WERI-Rb-1 (cell line): ENCODE measurements around the gene ABCC4.

Experiments used
- DNase-seq: peaks from one replicate; pipeline ENCODE4 v3.0.0-alpha.2; 2020
- H3K27ac ChIP-seq: fragments of 250-450 bp; sonication (Bioruptor Pico); 2 replicates; pipeline ENCODE4 v1.5.1; 2020; ENCODE audit warnings: mild to moderate bottlenecking, moderate library complexity
- H3K27me3 ChIP-seq: fragments of 250-450 bp; sonication (Bioruptor Pico); 2 replicates; pipeline ENCODE4 v1.5.1; 2021; ENCODE audit warnings: mild to moderate bottlenecking, low read depth, moderate library complexity; ENCODE audit not compliant: insufficient read depth, severe bottlenecking
- H3K36me3 ChIP-seq: fragments of 250-450 bp; sonication (Bioruptor Pico); 2 replicates; pipeline ENCODE4 v1.5.1; 2020; ENCODE audit warnings: mild to moderate bottlenecking, moderate library complexity
- H3K4me3 ChIP-seq: 2 replicates; pipeline ENCODE4 v1.5.1; 2011; ENCODE audit warnings: low read depth, mild to moderate bottlenecking, control low read depth, low read length
- H3K9me3 ChIP-seq: fragments of 250-450 bp; sonication (Bioruptor Pico); 2 replicates; pipeline ENCODE4 v1.5.1; 2021; ENCODE audit warnings: mild to moderate bottlenecking, moderate library complexity; ENCODE audit not compliant: severe bottlenecking
- TF ChIP-seq, protein P1 (sequence below): IDR thresholded peaks from 2 replicates; pipeline ENCODE4 v1.5.1; 2011; ENCODE audit warnings: low read depth, mild to moderate bottlenecking, control low read depth, inconsistent platforms, low read length

The ABCC4 gene

DNA sequence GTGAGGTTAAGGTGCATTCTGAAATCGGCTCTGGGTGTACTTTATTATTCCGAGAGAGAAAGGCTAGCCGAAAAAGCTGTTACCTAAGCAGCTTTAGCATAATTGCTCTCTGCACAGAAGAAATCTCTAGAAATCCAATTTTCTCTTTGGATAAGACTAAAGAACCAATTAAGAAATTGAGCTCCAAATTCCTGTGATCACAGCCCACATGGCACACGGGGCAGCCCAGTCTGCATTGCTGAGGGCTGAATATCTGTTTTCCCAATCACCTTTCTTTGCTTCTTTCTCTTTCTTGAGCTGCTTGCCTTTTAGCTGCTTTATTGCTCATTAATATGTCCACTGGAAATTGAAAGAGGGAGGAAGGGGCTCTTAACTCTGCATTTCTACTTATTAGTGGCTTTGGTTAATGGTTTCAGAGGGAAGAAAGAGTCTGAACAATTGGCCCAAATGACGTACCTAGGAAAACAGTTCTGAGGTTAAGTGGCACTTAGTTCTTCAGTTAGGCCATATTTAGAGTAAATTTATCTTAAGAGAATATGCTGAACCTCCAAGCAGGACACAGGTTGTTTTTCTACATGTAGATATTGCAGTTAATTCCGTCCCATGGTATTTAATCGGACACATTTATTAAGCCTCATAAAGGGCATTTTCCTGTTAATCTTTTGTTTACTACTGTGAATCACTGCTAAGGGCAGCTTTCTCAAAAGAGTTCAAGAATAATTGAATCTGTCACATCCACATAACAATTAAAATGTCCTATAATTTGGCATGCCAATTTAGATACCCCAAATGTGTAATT, 265.7 kb downstream of the ABCC4 start:
- Histone ChIP-seq H3K36me3 (no peaks in the 10 kb centered on the region), H3K27ac (peak overlapping the region; percentile 41), H3K27me3 (no peaks in the 10 kb centered on the region), H3K4me3 (peak overlapping the region; percentile 12; the same call in 1 of the 2 replicates), H3K9me3 (no peaks in the 10 kb centered on the region)
- DNase-seq = peak; percentile 74
- TF ChIP-seq, protein P1, sequence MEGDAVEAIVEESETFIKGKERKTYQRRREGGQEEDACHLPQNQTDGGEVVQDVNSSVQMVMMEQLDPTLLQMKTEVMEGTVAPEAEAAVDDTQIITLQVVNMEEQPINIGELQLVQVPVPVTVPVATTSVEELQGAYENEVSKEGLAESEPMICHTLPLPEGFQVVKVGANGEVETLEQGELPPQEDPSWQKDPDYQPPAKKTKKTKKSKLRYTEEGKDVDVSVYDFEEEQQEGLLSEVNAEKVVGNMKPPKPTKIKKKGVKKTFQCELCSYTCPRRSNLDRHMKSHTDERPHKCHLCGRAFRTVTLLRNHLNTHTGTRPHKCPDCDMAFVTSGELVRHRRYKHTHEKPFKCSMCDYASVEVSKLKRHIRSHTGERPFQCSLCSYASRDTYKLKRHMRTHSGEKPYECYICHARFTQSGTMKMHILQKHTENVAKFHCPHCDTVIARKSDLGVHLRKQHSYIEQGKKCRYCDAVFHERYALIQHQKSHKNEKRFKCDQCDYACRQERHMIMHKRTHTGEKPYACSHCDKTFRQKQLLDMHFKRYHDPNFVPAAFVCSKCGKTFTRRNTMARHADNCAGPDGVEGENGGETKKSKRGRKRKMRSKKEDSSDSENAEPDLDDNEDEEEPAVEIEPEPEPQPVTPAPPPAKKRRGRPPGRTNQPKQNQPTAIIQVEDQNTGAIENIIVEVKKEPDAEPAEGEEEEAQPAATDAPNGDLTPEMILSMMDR = no peak

DNA sequence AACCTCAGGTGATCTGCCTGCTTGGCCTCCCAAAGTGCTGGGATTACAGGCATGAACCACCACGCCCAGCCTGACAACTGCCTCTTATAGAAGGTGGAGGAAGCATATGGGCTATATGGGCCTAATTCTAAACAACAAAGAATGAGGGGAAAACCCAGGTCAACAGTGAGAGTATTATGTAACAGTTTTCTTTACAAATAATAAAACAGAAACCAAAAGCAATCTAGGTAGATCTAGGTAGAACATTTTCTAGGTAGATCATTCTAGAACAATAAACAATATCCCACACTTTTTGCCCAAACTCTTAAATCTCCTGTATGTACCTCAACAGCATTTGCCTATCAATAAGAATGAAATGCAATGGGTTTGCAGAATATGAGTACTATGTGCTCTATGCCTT, 267.4 kb downstream of the ABCC4 start:
- TF ChIP-seq, protein P1 = no peak
- Histone ChIP-seq H3K27me3 (no peaks in the 10 kb centered on the region), H3K9me3 (no peaks in the 10 kb centered on the region), H3K36me3 (no peaks in the 10 kb centered on the region), H3K4me3 (no peak overlapping the region), H3K27ac (no peak overlapping the region)
- no peak for DNase-seq

DNA sequence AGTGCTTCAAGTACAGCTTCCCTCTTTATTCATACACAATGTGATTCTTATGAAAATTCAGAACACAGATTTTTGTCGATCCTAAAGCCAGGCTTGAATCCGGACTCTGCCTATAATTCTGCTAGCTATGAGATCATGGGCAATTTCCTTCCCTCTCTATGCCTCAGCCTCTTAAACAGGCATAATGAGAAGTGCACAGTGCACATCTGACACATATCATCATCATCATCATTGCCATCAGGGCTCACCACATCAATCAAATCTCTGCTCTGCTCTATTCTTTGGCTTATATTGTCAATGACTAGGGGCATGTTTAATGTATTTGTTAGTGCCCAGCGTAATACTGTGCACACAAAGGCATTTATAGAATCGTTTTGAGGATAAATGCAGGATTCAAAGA, 269.1 kb downstream of the ABCC4 start:
- H3K27me3 ChIP-seq = no peaks in the 10 kb centered on the region
- no peak overlapping the region for H3K27ac ChIP-seq
- no peak overlapping the region for H3K4me3 ChIP-seq
- no peaks in the 10 kb centered on the region for H3K36me3 ChIP-seq
- TF ChIP-seq, protein P1 = no peak
- H3K9me3 ChIP-seq = no peaks in the 10 kb centered on the region
- no peak for DNase-seq

DNA sequence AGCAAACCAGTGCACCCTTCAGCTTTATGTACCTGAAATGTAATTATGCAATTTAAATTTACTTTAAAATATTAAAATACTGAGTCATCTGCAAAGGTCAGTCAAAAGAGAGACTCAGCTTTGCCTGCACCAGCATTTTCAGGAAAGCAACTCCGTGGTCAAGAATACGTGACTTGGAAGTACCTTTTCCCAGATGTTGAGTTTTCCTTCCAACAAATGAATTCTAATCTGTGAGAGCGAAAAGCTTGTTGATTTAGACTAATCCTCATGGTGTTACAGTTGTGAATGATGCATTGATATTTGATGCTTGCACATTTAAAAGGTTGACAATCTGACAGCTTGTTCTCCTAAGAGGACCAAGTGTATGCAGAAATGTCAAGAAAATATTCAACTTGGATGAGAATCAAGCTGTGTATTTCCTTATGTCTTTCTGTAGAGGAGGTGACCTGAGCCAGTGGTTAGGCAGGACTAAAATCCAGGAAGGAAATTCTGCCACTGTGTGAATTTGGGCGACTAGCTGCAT, 270.4 kb downstream of the ABCC4 start:
- no peaks in the 10 kb centered on the region for H3K27me3 ChIP-seq
- TF ChIP-seq, protein P1 = no peak
- H3K36me3 ChIP-seq = no peaks in the 10 kb centered on the region
- DNase-seq = no peak
- H3K4me3 ChIP-seq = no peak overlapping the region
- H3K27ac ChIP-seq = no peak overlapping the region
- no peaks in the 10 kb centered on the region for H3K9me3 ChIP-seq

DNA sequence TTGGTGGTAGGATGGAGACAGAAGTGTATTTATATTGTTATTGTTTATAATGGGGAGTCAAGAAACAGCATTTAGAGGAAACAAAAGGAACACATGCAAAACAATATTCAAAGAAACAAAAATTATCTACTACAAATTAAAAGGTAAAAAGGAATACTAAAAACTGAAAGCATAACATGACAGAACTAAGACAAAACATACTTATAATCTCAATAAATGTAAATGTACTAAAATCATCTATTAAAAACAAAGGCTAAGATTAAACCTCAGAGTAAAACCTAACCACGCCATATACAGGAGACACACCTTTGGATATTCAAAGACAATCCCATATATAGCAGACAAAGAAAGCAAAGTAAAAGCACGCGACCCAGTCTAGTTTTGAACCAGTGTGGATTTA, 273.6 kb downstream of the ABCC4 start:
- no peaks in the 10 kb centered on the region for H3K9me3 ChIP-seq
- no peak overlapping the region for H3K4me3 ChIP-seq
- TF ChIP-seq, protein P1 = no peak
- no peaks in the 10 kb centered on the region for H3K27me3 ChIP-seq
- H3K36me3 ChIP-seq = no peaks in the 10 kb centered on the region
- H3K27ac ChIP-seq = no peak overlapping the region
- DNase-seq = no peak

DNA sequence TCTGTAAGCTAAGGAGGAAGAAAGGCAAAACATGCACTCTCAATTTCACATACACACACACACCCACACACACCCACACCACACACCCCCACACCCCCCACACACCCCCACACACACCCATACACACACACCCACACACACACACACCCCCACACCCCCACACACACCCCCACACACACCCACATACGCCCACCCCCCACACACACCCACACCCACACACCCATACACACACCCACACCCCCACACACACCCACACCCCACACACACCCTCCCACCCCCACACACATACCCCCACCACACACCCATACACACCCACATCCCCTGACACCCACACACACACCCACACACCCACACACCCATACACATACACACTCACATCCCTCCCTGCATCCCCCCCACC, 276.1 kb downstream of the ABCC4 start:
- TF ChIP-seq, protein P1 = no peak
- Histone ChIP-seq H3K9me3 (no peaks in the 10 kb centered on the region), H3K27ac (no peak overlapping the region), H3K36me3 (no peaks in the 10 kb centered on the region), H3K4me3 (no peak overlapping the region), H3K27me3 (no peaks in the 10 kb centered on the region)
- DNase-seq = no peak
